T47D (cell line): ENCODE results near the gene LRRC34.
A peak's percentile ranks its signal among the peaks of the same experiment; 100 is the strongest.

ENCODE experiments used
- DNase-seq, 2 experiments: peaks; one replicate each; pipeline versions ENCODE4 v3.0.0 to v3.0.0-alpha.2; 2011 to 2012; ENCODE audit warnings: low read depth in 1 of 2, low spot score in 1 of 2
- JUND ChIP-seq: IDR thresholded peaks from 2 replicates; pipeline ENCODE4 v1.6.1; 2012; ENCODE audit warnings: low read depth
- in situ Hi-C: cut with HindIII; loops from 2 replicates; pipeline ENCODE4 v1.10.0; 2016; ENCODE audit warnings: low sequenced_read_pairs, low pct_unique_long_range_greater_than_20kb

LRRC34 gene

GRCh38 chr3:169812332-169813235, at the start of gene LRRC34, which contains the start of gene LRRIQ4:
Gene LRRC34, minus strand, starts transcription at chr3:169812904. Its CDS starts 356 bp downstream, at chr3:169812548.
Gene LRRIQ4, plus strand, starts transcription at chr3:169812870. Its CDS starts 9,052 bp downstream, at chr3:169821922.
- in situ Hi-C loops, result no loop called here
- DNase-seq, result no peak

GRCh38 chr3:169861871-169862270, 49.2 kb upstream of the LRRC34 start:
- TF ChIP-seq JUND, result no peak
- peak in 1 of 2 experiments; percentile 93 for DNase-seq
- in situ Hi-C loops, result no loop called here

More at GRCh38 chr3:169812332-169813235, at the start of gene LRRC34, which contains the start of gene LRRIQ4:
- no peak for TF ChIP-seq JUND

- no peak for DNase-seq
- no peak for TF ChIP-seq JUND
- in situ Hi-C loops, result no loop called here
Measured at GRCh38 chr3:169857811-169858210, 45.1 kb upstream of the LRRC34 start.

- in situ Hi-C loops, result no loop called here
- TF ChIP-seq JUND, result no peak
Measured at GRCh38 chr3:169855514-169855913, 42.8 kb upstream of the LRRC34 start.

GRCh38 chr3:169850618-169851017, 37.9 kb upstream of the LRRC34 start:
- TF ChIP-seq JUND, result no peak
- no peak for DNase-seq
- in situ Hi-C loops, result no loop called here

More at GRCh38 chr3:169855514-169855913, 42.8 kb upstream of the LRRC34 start:
- no peak for DNase-seq

- no peak for DNase-seq
- TF ChIP-seq JUND, result no peak
- in situ Hi-C loops, result no loop called here
Measured at GRCh38 chr3:169848741-169849140, 36.0 kb upstream of the LRRC34 start.

- no peak for DNase-seq
- TF ChIP-seq JUND, result no peak
- in situ Hi-C loops, result no loop called here
Measured at GRCh38 chr3:169847896-169848295, 35.2 kb upstream of the LRRC34 start.

- TF ChIP-seq JUND, result no peak
- in situ Hi-C loops, result no loop called here
- DNase-seq, result no peak
Measured at GRCh38 chr3:169846458-169847193, 33.9 kb upstream of the LRRC34 start.

GRCh38 chr3:169842960-169843359, 30.3 kb upstream of the LRRC34 start:
- in situ Hi-C loops, result no loop called here
- no peak for DNase-seq
- TF ChIP-seq JUND, result no peak

- in situ Hi-C loops, result no loop called here
- no peak for DNase-seq
- no peak for TF ChIP-seq JUND
Measured at GRCh38 chr3:169841171-169841570, 28.5 kb upstream of the LRRC34 start.

- DNase-seq, result no peak
- no peak for TF ChIP-seq JUND
- in situ Hi-C loops, result no loop called here
Measured at GRCh38 chr3:169838511-169839030, 25.9 kb upstream of the LRRC34 start.

- in situ Hi-C loops, result no loop called here
Measured at GRCh38 chr3:169836942-169837275, 24.2 kb upstream of the LRRC34 start.

More at GRCh38 chr3:169836942-169837275, 24.2 kb upstream of the LRRC34 start:
- no peak for DNase-seq
- no peak for TF ChIP-seq JUND
